Ectodermal cell (in vitro differentiated cells): ENCODE measurements around the gene SDK1.

Experiments
- H3K27ac ChIP-seq: 2 replicates; pipeline ENCODE4 v1.7.0; 2013; ENCODE audit warnings: mild to moderate bottlenecking, low read depth, low read length; ENCODE audit not compliant: insufficient read depth, poor library complexity, severe bottlenecking
- H3K27me3 ChIP-seq: 2 replicates; pipeline ENCODE4 v1.7.0; 2013; ENCODE audit warnings: mild to moderate bottlenecking, low read length; ENCODE audit not compliant: insufficient read depth, control insufficient read depth, poor library complexity, severe bottlenecking
- H3K36me3 ChIP-seq: one replicate; pipeline ENCODE4 v1.7.0; 2013; ENCODE audit warnings: low read length; ENCODE audit not compliant: control insufficient read depth, insufficient read depth
- H3K4me1 ChIP-seq: one replicate; pipeline ENCODE4 v1.7.0; 2013; ENCODE audit warnings: low read length; ENCODE audit not compliant: control insufficient read depth, insufficient read depth
- H3K4me3 ChIP-seq: 2 replicates; pipeline ENCODE4 v1.7.0; 2013; ENCODE audit warnings: low read depth, low read length, control low read depth; ENCODE audit not compliant: insufficient read depth
- H3K9me3 ChIP-seq: 2 replicates; pipeline ENCODE4 v1.7.0; 2013; ENCODE audit warnings: mild to moderate bottlenecking, low read length, moderate library complexity; ENCODE audit not compliant: control insufficient read depth
- WGBS, 2 experiments: methylation state at CpG; one replicate each; pipeline ENCODE4 v1.1.7; 2013; ENCODE audit warnings: missing lambda C conversion rate in 2 of 2; 5-methylcytosine and 5-hydroxymethylcytosine counted together

Gene SDK1

GRCh38 chr7:4113976-4114375, 812.9 kb downstream of the SDK1 start:
- Histone ChIP-seq H3K4me1 (peaks cover 4% of the 10 kb centered on the region), H3K27ac (no peak overlapping the region), H3K9me3 (no peaks in the 10 kb centered on the region), H3K36me3 (no peaks in the 10 kb centered on the region), H3K27me3 (no peaks in the 10 kb centered on the region), H3K4me3 (no peak overlapping the region)
- WGBS, 2 experiments = 95 to 96% methylated on average over 25 of the region's 25 CpGs

- H3K9me3 ChIP-seq = peaks cover 2% of the 10 kb centered on the region
- WGBS, 2 experiments = 62 to 76% methylated on average over 7 of the region's 7 CpGs
- peaks cover 4% of the 10 kb centered on the region for H3K4me1 ChIP-seq
- no peak overlapping the region for H3K27ac ChIP-seq
- no peaks in the 10 kb centered on the region for H3K27me3 ChIP-seq
- H3K4me3 ChIP-seq = no peak overlapping the region
- H3K36me3 ChIP-seq = no peaks in the 10 kb centered on the region
Observed at GRCh38 chr7:4115442-4115841, 814.4 kb downstream of the SDK1 start.

- 94 to 97% methylated on average over 19 of the region's 19 CpGs for WGBS, 2 experiments
- peaks cover 2% of the 10 kb centered on the region for H3K9me3 ChIP-seq
- no peak overlapping the region for H3K27ac ChIP-seq
- H3K36me3 ChIP-seq = no peaks in the 10 kb centered on the region
- peaks cover 4% of the 10 kb centered on the region for H3K4me1 ChIP-seq
- H3K4me3 ChIP-seq = no peak overlapping the region
- H3K27me3 ChIP-seq = no peaks in the 10 kb centered on the region
Observed at GRCh38 chr7:4115941-4116610, 815.0 kb downstream of the SDK1 start.

- Histone ChIP-seq H3K27ac (no peak overlapping the region), H3K4me1 (peaks cover 8% of the 10 kb centered on the region), H3K4me3 (no peak overlapping the region), H3K36me3 (no peaks in the 10 kb centered on the region), H3K9me3 (peaks cover 2% of the 10 kb centered on the region), H3K27me3 (no peaks in the 10 kb centered on the region)
- WGBS, 2 experiments = 94 to 100% methylated on average over 2 of the region's 3 CpGs
Observed at GRCh38 chr7:4119848-4120247, 818.8 kb downstream of the SDK1 start.

GRCh38 chr7:4123346-4123745, 822.3 kb downstream of the SDK1 start:
- Histone ChIP-seq H3K27ac (no peak overlapping the region), H3K9me3 (peaks cover 2% of the 10 kb centered on the region), H3K4me3 (no peak overlapping the region), H3K36me3 (no peaks in the 10 kb centered on the region), H3K27me3 (no peaks in the 10 kb centered on the region), H3K4me1 (peaks cover 4% of the 10 kb centered on the region)
- 87 to 96% methylated on average over 1 to 2 of the region's 2 CpGs for WGBS, 2 experiments

GRCh38 chr7:4123823-4124222, 822.8 kb downstream of the SDK1 start:
- Histone ChIP-seq H3K4me1 (peaks cover 4% of the 10 kb centered on the region), H3K27me3 (no peaks in the 10 kb centered on the region), H3K36me3 (no peaks in the 10 kb centered on the region), H3K9me3 (peaks cover 2% of the 10 kb centered on the region), H3K4me3 (no peak overlapping the region), H3K27ac (no peak overlapping the region)
- WGBS, 2 experiments = 92 to 96% methylated on average over 8 of the region's 8 CpGs

- H3K4me3 ChIP-seq = no peak overlapping the region
- 94% methylated on average over 5 of the region's 5 CpGs for WGBS, 2 experiments
- H3K27ac ChIP-seq = no peak overlapping the region
- no peaks in the 10 kb centered on the region for H3K36me3 ChIP-seq
- H3K4me1 ChIP-seq = peaks cover 4% of the 10 kb centered on the region
- H3K9me3 ChIP-seq = no peaks in the 10 kb centered on the region
- H3K27me3 ChIP-seq = no peaks in the 10 kb centered on the region
Observed at GRCh38 chr7:4124556-4125477, 823.8 kb downstream of the SDK1 start.

- no peaks in the 10 kb centered on the region for H3K36me3 ChIP-seq
- H3K27me3 ChIP-seq = no peaks in the 10 kb centered on the region
- peaks cover 5% of the 10 kb centered on the region for H3K4me1 ChIP-seq
- no peak overlapping the region for H3K27ac ChIP-seq
- H3K4me3 ChIP-seq = no peak overlapping the region
- 92 to 93% methylated on average over 21 of the region's 21 CpGs for WGBS, 2 experiments
- H3K9me3 ChIP-seq = no peaks in the 10 kb centered on the region
Observed at GRCh38 chr7:4127909-4128560, 827.0 kb downstream of the SDK1 start.

GRCh38 chr7:4129481-4130122, 828.5 kb downstream of the SDK1 start:
- 94 to 95% methylated on average over 29 of the region's 29 CpGs for WGBS, 2 experiments
- no peaks in the 10 kb centered on the region for H3K36me3 ChIP-seq
- H3K4me1 ChIP-seq = peaks cover 8% of the 10 kb centered on the region
- H3K9me3 ChIP-seq = no peaks in the 10 kb centered on the region
- no peak overlapping the region for H3K27ac ChIP-seq
- H3K4me3 ChIP-seq = no peak overlapping the region
- no peaks in the 10 kb centered on the region for H3K27me3 ChIP-seq
